Activated CD8-positive, alpha-beta memory T cell treated with anti-CD3 and anti-CD28 coated beads, Interleukin-2, amount 10 ng/mL, durations not matched to agents 7 days and 5 days (primary cell): ENCODE measurements around the gene CCDC134. TPM values are rescaled to one million over a fixed set of nuclear protein-coding genes. Genes with fewer than 3 reads are reported as not detected.
A peak's percentile ranks its signal among the peaks of the same experiment; 100 is the strongest.
"Not testable (repeated sequence)": the region's sequence is repeated elsewhere in the genome, so short reads cannot be mapped to it uniquely, and the experiment has no call there.

ENCODE experiments used
- ATAC-seq: fragments of 150-1000 bp; cut with Tn5 transposase; one replicate; pipeline ENCODE4 v1.10.0; 2021; ENCODE audit warnings: moderate library complexity
- CTCF ChIA-PET: fragments of 350-600 bp; sonication (Branson Sonifier 250); formaldehyde crosslinking; loops from one replicate; lab custom pipeline; 2021; ENCODE audit warnings: antibody characterized with exemption; lab: Charles Lee
- DNase-seq: peaks from one replicate; pipeline ENCODE4 v3.0.0-alpha.2; 2020
- H3K27ac Mint-ChIP-seq: one replicate; pipeline ENCODE4 v1.8.0; 2021; ENCODE audit warnings: mild to moderate bottlenecking, mixed read lengths
- H3K27me3 Mint-ChIP-seq: one replicate; pipeline ENCODE4 v1.8.0; 2021; ENCODE audit warnings: mixed read lengths
- H3K36me3 Mint-ChIP-seq: one replicate; pipeline ENCODE4 v1.8.0; 2021; ENCODE audit warnings: mild to moderate bottlenecking, mixed read lengths
- H3K4me1 Mint-ChIP-seq: one replicate; pipeline ENCODE4 v1.8.0; 2021; ENCODE audit warnings: mixed read lengths
- H3K4me3 Mint-ChIP-seq: one replicate; pipeline ENCODE4 v1.8.0; 2021; ENCODE audit warnings: mild to moderate bottlenecking, moderate library complexity, mixed read lengths
- H3K9me3 Mint-ChIP-seq: one replicate; pipeline ENCODE4 v1.8.0; 2022; ENCODE audit warnings: low read depth, mixed read lengths
- total RNA-seq, 2 experiments: library from RNA; stranded (reverse); gene quantifications; one replicate each; pipeline ENCODE4 v1.2.3, GENCODE V29; 2021

Gene CCDC134
- total RNA-seq, 2 experiments from 2014 or later: 25.3 to 27.9 TPM

- DNase-seq (no peak), ATAC-seq (no peak)
- Mint-ChIP-seq H3K36me3 (peaks cover 43% of the 10 kb centered on the region), H3K27ac (no peak overlapping the region), H3K4me1 (peaks cover 18% of the 10 kb centered on the region), H3K9me3 (no peaks in the 10 kb centered on the region), H3K27me3 (no peaks in the 10 kb centered on the region), H3K4me3 (no peak overlapping the region)
- CTCF ChIA-PET: interaction anchor here (0.7 kb wide), 1 partner anchor 31 kb away, joined by 6 read pairs; no protein-coding TSS in a partner anchor
Observed at GRCh38 chr22:41868556-41868955, 68.1 kb downstream of the CCDC134 start.

GRCh38 chr22:41870081-41870480, 69.6 kb downstream of the CCDC134 start:
- not testable (repeated sequence) for H3K27me3 Mint-ChIP-seq, ATAC-seq, H3K27ac Mint-ChIP-seq, H3K9me3 Mint-ChIP-seq, H3K4me3 Mint-ChIP-seq, DNase-seq
- Mint-ChIP-seq H3K4me1 (peaks cover 16% of the 10 kb centered on the region), H3K36me3 (peaks cover 53% of the 10 kb centered on the region)
- CTCF ChIA-PET: interaction anchor here (1.0 to 1.1 kb wide), 2 partner anchors 12 to 38 kb away, joined by 3 read pairs; no protein-coding TSS in a partner anchor

DNA sequence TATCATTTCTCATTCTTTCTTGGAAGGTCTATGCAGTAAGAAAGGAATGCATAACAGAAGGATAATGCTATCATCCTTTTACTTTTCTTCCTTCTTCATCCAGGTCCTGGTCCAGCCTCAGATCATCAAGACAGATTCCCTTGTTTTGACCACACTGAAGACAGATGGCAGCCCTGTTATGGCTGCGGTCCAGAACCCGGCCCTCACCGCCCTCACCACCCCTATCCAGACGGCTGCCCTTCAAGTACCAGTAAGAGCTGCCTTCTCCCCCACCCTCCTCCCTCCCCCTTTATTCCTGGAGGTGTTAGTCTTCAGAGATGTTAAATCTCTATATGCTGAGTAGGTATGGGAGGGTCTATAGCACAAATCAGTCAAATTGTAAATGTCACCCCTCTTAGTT, 70.3 kb downstream of the CCDC134 start:
- H3K9me3 Mint-ChIP-seq: no peaks in the 10 kb centered on the region
- H3K27ac Mint-ChIP-seq: no peak overlapping the region
- H3K4me1 Mint-ChIP-seq: peaks cover 14% of the 10 kb centered on the region
- no peaks in the 10 kb centered on the region for H3K27me3 Mint-ChIP-seq
- H3K36me3 Mint-ChIP-seq: peaks cover 57% of the 10 kb centered on the region
- DNase-seq: no peak
- CTCF ChIA-PET: interaction anchor here (1.0 to 1.1 kb wide), 2 partner anchors 13 to 38 kb away, joined by 3 read pairs; no protein-coding TSS in a partner anchor
- H3K4me3 Mint-ChIP-seq: no peak overlapping the region
- ATAC-seq: no peak

DNA sequence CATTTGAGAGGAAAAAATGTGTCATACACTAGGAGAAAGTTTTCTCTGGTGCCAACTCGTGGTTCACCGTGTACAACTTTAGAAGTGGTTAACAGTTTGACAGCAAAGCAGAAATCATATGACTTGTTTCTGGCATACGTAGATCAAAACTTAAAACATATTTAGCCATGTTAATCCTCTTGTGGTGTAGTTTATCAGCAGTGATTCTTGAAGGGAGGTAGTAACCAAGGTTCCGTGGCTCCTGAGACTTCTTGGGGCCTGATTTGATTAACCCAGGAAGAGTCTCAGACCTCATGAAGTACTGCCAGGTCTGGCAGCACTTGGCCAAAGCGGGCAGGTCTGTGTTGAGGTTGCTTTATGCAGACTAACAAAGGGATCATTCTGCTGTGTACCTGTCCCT, 72.9 kb downstream of the CCDC134 start:
- ATAC-seq: peak; percentile 45
- CTCF ChIA-PET: no interaction called here
- Mint-ChIP-seq H3K4me1 (peaks cover 14% of the 10 kb centered on the region), H3K27ac (peak overlapping the region; percentile 10), H3K27me3 (no peaks in the 10 kb centered on the region), H3K4me3 (no peak overlapping the region), H3K9me3 (no peaks in the 10 kb centered on the region), H3K36me3 (peaks cover 58% of the 10 kb centered on the region)
- DNase-seq: no peak

GRCh38 chr22:41874090-41874489, 73.6 kb downstream of the CCDC134 start:
- peaks cover 14% of the 10 kb centered on the region for H3K4me1 Mint-ChIP-seq
- H3K4me3 Mint-ChIP-seq: no peak overlapping the region
- ATAC-seq: no peak

DNA sequence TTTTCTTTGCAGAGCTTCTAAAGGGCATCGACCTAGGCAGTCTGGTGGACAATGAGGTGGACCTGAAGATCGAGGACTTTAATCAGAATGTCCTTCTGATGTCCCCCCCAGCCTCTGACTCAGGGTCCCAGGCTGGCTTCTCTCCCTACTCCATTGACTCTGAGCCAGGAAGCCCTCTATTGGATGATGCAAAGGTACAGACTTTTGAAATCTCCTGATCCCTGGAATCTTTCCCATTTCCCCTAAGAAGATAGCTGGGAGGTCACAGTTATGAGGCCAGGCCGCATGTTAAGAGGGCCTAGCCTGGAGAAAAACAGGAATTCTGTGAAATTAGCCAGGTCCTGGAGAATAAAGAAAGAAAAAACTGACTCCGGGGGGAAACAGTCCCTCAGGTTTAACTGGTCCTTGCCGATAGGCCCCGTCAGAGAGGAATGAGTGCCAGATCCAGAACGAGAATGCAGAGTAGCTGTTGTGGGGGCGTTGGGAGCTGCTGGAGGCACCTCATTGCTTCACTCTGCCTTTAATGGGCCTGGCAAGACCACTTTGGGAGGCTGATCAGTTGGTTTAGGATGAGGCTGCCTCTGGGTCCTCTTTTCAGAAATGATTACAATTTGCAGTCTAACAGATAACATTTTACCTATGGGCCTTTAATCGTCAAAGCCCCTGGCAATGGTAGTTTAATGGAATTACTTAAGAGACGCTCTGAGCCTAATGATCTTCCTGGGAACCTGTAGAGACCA, 75.2 kb downstream of the CCDC134 start:
- Mint-ChIP-seq H3K27ac (no peak overlapping the region), H3K4me1 (peaks cover 14% of the 10 kb centered on the region), H3K4me3 (no peak overlapping the region), H3K9me3 (no peaks in the 10 kb centered on the region), H3K36me3 (peaks cover 60% of the 10 kb centered on the region), H3K27me3 (no peaks in the 10 kb centered on the region)
- CTCF ChIA-PET: no interaction called here
- ATAC-seq (no peak), DNase-seq (no peak)

More at GRCh38 chr22:41874090-41874489, 73.6 kb downstream of the CCDC134 start:
- DNase-seq: no peak
- CTCF ChIA-PET: no interaction called here
- H3K36me3 Mint-ChIP-seq: peaks cover 59% of the 10 kb centered on the region
- H3K27ac Mint-ChIP-seq: no peak overlapping the region
- H3K27me3 Mint-ChIP-seq: no peaks in the 10 kb centered on the region
- no peaks in the 10 kb centered on the region for H3K9me3 Mint-ChIP-seq

Other genes starting within 250 kb of the CCDC134 start
- gene CSDC2, start 239.7 kb upstream of the CCDC134 start, total RNA-seq: not detected
- gene PMM1, start 210.8 kb upstream of the CCDC134 start, total RNA-seq: 10 to 100 TPM; 40.4 to 50.0 TPM
- 10 to 100 TPM; 52.7 to 64.9 TPM for gene DESI1, start 179.6 kb upstream of the CCDC134 start, total RNA-seq
- 100 to 1,000 TPM; 274 to 359 TPM for gene XRCC6, start 179.4 kb upstream of the CCDC134 start, total RNA-seq
- gene SNU13, start 111.8 kb upstream of the CCDC134 start, total RNA-seq: 100 to 1,000 TPM; 176 to 193 TPM
- 10 to 100 TPM; 37.3 to 45.9 TPM for gene MEI1, start 101.2 kb upstream of the CCDC134 start, total RNA-seq
- gene SREBF2, start 32.4 kb downstream of the CCDC134 start, total RNA-seq: 100 to 1,000 TPM; 130 to 135 TPM
- under 1 TPM; 0.30 to 0.70 TPM for gene SHISA8, start 114.4 kb downstream of the CCDC134 start, total RNA-seq
- gene TNFRSF13C, start 126.1 kb downstream of the CCDC134 start, total RNA-seq: 1 to 10 TPM in 1 of 2 experiments, under 1 TPM in 1; 0.89 to 3.1 TPM
- gene CENPM, start 146.5 kb downstream of the CCDC134 start, total RNA-seq: 10 to 100 TPM; 74.0 to 95.8 TPM
- gene SEPTIN3, start 168.8 kb downstream of the CCDC134 start, total RNA-seq: 1 to 10 TPM; 1.2 TPM
- 1 to 10 TPM in 1 of 2 experiments, under 1 TPM in 1; 0.91 to 2.1 TPM for gene WBP2NL, start 198.1 kb downstream of the CCDC134 start, total RNA-seq